Activated T-cell treated with anti-CD3 and anti-CD28 coated beads, Interleukin-2, amount 50 U/mL, for 4 hours (primary cell): Measurements from ENCODE around the gene SLC6A16. TPM values are rescaled to one million over a fixed set of nuclear protein-coding genes. Genes with fewer than 3 reads are reported as not detected.
"Not testable (repeated sequence)": the region's sequence is repeated elsewhere in the genome, so short reads cannot be mapped to it uniquely, and the experiment has no call there.

Source experiments
- ATAC-seq, 2 donors: fragments of 200-7000 bp; cut with Tn5 transposase; one replicate each; pipeline ENCODE4 v1.10.0; 2021
- DNase-seq: peaks from one replicate; pipeline ENCODE4 v3.0.0-alpha.2; 2020
- H3K27me3 Mint-ChIP-seq: one replicate; pipeline ENCODE4 v1.8.0; 2021; ENCODE audit warnings: low read depth, mixed read lengths
- H3K36me3 Mint-ChIP-seq: one replicate; pipeline ENCODE4 v1.8.0; 2022; ENCODE audit warnings: mixed read lengths; ENCODE audit not compliant: insufficient read depth
- H3K4me1 Mint-ChIP-seq: one replicate; pipeline ENCODE4 v1.8.0; 2021; ENCODE audit warnings: low read depth, mixed read lengths
- H3K4me3 Mint-ChIP-seq: one replicate; pipeline ENCODE4 v1.8.0; 2021; ENCODE audit warnings: mild to moderate bottlenecking, moderate library complexity, mixed read lengths
- H3K9me3 Mint-ChIP-seq: one replicate; pipeline ENCODE4 v1.8.0; 2021; ENCODE audit warnings: mixed read lengths
- total RNA-seq, 3 donors: library from RNA; stranded (reverse); gene quantifications; one replicate each; pipeline ENCODE4 v1.2.1, GENCODE V29; 2021

The SLC6A16 gene
- total RNA-seq = under 1 TPM; 0.20 to 0.92 (median 0.29) TPM

DNA sequence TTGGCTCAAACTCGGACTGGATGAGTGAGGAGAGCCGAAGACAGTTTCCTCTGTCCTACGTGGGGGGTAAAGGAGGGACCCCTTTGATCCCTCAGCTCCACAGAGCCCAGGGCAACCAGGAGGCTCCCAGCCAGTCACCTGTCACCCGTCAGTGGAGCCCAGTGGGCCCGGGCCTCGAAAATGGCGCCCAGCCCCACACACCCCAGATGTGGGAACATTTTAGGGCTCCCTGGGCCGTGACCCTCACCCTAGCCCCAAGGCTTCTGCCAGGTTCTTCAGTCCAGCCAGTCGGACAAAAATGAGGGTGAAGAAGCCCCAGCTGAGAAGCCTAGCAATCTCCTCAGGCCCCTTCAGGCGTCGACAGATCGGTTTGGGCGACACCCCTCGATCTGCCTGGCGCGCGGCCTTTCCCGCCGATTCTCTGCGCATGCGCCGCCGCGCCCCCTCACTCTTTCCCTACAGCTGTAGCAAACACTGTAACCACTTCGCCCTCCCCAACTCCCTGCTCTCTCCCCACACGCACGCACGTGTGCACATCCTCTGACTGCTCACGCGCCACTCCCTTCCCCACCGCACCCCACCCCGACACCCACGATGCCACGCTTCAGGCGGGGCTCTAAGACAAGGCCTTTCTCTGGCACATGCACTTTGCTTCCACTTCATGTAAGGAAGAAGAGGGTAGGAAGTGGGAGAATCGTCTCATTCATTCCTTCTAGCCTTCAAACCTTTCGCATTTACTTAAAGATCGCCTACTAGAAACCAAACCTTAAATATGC is at the start of gene SLC6A16:
TSS of gene SLC6A16 (minus strand) at position 391 of the 776 bp plus-strand sequence. CDS start 13,844 bp downstream, outside the sequence.
- no peaks in the 10 kb centered on the region for H3K27me3 Mint-ChIP-seq
- no peaks in the 10 kb centered on the region for H3K9me3 Mint-ChIP-seq
- H3K4me1 Mint-ChIP-seq = peaks cover 26% of the 10 kb centered on the region
- ATAC-seq (no peak), DNase-seq (no peak)
- no peak within 1 kb of the TSS for H3K4me3 Mint-ChIP-seq
- peaks cover 11% of the 10 kb centered on the region for H3K36me3 Mint-ChIP-seq

DNA sequence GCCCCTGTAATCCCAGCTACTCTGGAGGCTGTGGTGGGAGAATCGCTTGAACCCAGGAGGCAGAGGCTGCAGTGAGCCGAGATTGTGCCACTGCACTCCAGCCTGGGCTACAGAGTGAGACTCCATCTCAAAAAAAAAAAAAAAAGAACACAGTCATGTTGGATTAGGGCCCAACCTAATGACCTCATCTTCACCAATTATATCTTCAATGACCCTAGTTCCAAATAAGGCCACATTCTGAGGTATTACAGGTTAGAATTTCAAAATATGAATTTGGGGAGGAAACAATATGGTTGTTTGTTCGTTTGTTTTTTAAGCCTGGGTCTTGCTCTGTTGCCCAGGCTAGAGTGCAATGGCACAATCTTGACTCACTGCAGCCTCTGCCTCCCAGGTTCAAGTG is 48.2 kb upstream of the SLC6A16 start:
- not testable (repeated sequence) for H3K4me1 Mint-ChIP-seq, H3K9me3 Mint-ChIP-seq, ATAC-seq, DNase-seq, H3K36me3 Mint-ChIP-seq, H3K4me3 Mint-ChIP-seq
- H3K27me3 Mint-ChIP-seq = peaks cover 10% of the 10 kb centered on the region

DNA sequence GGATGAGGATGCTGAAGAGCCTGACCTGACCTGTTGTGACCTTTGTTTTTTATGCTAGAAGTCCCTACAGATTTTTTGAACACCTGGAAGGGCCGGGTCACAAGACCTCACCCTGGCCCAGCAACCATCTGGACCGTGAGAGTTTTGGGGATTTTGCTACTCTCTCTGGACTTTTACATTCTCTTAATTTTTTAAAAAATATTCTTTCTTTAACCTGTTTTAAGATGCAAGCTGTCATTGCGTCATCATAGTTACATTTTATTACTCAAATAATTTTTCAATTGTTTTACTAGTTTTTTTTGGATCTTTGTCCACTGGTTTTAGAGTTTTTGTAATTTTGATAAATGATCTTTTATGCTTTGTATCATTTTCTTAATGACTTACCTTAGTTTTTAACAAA is 46.2 kb upstream of the SLC6A16 start:
- Mint-ChIP-seq H3K9me3 (peaks cover 3% of the 10 kb centered on the region), H3K36me3 (no peaks in the 10 kb centered on the region), H3K4me3 (no peak overlapping the region), H3K27me3 (peaks cover 11% of the 10 kb centered on the region), H3K4me1 (no peaks in the 10 kb centered on the region)
- ATAC-seq (no peak), DNase-seq (no peak)

DNA sequence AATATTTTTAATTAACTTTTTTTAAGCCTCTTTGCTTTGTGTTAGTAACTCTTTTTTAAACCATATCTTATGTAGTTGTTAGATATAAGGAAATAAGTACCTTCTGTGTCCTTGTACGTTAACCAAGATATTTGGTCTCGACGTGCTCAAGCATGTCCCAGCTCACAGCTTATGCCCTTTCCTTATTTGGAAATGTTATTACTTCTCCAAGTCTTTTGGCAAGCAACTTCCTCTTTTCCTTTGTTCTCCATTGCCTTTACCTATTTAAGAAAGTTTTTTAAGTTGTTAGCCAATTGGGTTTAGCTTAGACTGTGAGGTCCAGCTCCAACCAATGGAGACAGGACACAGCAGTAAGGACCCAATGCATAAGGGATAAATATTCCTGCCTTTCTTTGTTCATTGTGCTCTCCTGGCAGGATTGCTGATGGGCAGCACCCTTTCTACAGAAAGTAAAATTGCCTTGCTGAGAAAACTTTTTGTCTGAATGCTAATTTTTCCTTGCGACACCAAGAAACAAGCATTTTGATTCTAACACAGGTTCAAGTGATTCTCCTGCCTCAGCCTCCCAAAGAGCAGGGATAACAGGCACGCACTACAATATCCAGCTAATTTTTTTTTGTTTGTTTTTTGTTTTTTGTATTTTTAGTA is 43.8 kb upstream of the SLC6A16 start:
- no peaks in the 10 kb centered on the region for H3K36me3 Mint-ChIP-seq
- peaks cover 3% of the 10 kb centered on the region for H3K9me3 Mint-ChIP-seq
- peaks cover 11% of the 10 kb centered on the region for H3K27me3 Mint-ChIP-seq
- H3K4me1 Mint-ChIP-seq = peaks cover 2% of the 10 kb centered on the region
- DNase-seq (no peak), ATAC-seq (no peak)
- no peak overlapping the region for H3K4me3 Mint-ChIP-seq

DNA sequence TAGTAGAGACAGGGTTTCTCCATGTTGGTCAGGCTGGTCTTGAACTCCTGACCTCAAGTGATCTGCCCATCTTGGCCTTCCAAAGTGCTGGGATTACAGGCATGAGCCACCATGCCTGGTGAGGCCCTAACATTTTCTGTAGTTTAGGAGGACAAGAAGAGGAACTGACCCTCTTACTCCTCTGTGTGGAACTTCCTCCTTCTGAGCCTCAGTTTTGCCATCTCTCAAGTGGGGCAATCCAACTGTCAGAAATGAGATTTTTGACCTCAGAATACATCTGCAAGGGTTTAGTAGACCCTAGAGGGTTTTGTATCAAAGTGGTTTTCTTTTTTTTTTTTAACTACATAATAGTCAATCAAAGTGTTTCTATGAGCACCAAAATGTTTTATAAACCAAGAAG is 41.1 kb upstream of the SLC6A16 start:
- peaks cover 3% of the 10 kb centered on the region for H3K9me3 Mint-ChIP-seq
- no peaks in the 10 kb centered on the region for H3K36me3 Mint-ChIP-seq
- no peak for DNase-seq
- H3K27me3 Mint-ChIP-seq = peaks cover 18% of the 10 kb centered on the region
- no peak for ATAC-seq
- peaks cover 10% of the 10 kb centered on the region for H3K4me1 Mint-ChIP-seq
- H3K4me3 Mint-ChIP-seq = no peak overlapping the region

DNA sequence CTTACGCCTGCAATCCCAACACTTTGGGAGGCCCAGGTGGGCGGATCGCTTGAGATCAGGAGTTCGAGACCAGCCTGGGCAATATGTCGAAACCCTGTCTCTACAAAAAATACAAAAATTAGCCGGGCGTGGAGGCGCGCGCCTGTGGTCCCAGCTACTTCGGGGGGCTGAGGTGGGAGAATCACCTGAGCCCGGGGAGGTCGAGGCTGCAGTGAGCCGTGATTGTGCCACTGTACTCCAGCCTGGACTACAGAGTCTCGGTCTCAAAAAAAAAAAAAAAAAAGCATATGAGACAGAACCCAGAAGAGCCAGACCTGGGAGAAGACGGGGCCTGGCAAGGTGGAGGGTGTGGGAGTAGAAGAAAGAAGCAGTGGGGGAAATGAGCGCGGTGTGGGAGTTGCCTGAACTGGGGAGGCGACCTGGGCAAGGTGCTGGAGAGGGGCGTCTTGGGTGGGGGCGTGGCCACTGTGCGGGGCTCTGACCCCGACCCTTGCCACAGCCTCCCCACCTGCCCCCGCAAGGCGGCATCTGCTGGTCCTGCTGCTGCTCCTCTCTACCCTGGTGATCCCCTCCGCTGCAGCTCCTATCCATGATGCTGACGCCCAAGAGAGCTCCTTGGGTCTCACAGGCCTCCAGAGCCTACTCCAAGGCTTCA is 39.2 kb upstream of the SLC6A16 start:
- ATAC-seq (no peak), DNase-seq (no peak)
- Mint-ChIP-seq H3K4me3 (no peak overlapping the region), H3K4me1 (peaks cover 14% of the 10 kb centered on the region), H3K36me3 (no peaks in the 10 kb centered on the region), H3K9me3 (no peaks in the 10 kb centered on the region), H3K27me3 (peaks cover 19% of the 10 kb centered on the region)

DNA sequence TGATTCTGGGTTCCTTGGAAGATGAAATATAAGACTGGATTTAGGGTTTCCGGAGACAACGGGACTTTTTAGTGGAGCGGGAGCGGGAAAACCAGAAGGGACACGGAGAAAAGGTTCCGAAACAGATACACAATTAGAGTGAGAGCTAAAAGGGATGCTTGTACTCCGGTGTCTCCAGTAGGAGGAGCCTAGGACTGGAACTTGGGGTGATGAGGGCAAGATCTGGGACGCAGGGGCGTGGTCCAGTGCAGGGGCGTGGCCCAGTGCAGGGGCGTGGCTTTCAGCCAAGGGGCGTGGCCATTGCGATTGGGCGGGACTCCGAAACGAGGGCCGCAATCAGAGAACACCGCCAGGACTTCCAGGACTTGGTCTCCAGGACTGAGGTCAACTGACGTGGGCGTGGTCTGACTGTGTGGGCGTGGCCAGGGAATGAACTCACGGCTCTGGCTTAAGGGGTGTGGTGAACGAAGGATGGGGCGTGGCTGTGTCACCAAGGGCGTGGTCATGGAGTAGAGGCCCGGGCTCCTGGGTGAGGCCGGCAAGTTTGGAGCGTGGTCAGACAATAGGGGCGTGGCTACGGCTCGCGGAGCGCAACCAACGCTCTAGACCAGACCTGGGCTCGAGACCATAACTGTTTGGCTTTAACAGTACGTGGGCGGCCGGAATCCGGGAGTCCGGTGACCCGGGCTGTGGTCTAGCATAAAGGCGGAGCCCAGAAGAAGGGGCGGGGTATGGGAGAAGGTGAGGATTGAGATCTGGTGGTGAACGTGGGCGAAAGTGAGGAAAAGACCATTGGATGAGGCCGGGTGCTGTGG is 38.5 kb upstream of the SLC6A16 start, which contains the start of gene DKKL1:
TSS of gene DKKL1 (plus strand) at position 610 of the 815 bp plus-strand sequence. CDS start at position 732, 122 bp downstream.
- H3K27me3 Mint-ChIP-seq = peaks cover 19% of the 10 kb centered on the region
- H3K4me3 Mint-ChIP-seq = no peak within 1 kb of the TSS
- DNase-seq (peak; percentile 51), ATAC-seq (peak; percentile 76 to 81)
- no peaks in the 10 kb centered on the region for H3K36me3 Mint-ChIP-seq
- H3K9me3 Mint-ChIP-seq = no peaks in the 10 kb centered on the region
- peaks cover 14% of the 10 kb centered on the region for H3K4me1 Mint-ChIP-seq

DNA sequence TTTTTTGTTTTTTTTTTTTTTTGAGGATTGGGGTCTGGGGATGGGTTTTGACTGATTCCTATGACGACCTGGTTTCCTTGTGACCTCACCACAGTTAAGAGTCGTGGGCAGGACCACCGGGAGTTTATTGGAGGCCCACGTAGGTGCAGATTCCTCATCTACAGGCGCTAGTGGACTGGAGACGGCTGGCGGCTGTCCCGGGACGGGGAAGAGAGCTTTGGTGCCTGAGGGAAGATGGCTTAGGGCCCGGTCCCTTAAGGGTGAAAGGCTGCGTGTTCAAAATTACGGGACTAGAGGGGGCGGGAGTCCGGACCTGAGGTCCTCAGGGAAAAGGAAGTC is 37.9 kb upstream of the SLC6A16 start:
- Mint-ChIP-seq H3K4me3 (no peak overlapping the region), H3K9me3 (no peaks in the 10 kb centered on the region), H3K27me3 (peaks cover 19% of the 10 kb centered on the region), H3K4me1 (peaks cover 14% of the 10 kb centered on the region), H3K36me3 (no peaks in the 10 kb centered on the region)
- ATAC-seq (peak in 1 of 2 donors; percentile 38), DNase-seq (no peak)

DNA sequence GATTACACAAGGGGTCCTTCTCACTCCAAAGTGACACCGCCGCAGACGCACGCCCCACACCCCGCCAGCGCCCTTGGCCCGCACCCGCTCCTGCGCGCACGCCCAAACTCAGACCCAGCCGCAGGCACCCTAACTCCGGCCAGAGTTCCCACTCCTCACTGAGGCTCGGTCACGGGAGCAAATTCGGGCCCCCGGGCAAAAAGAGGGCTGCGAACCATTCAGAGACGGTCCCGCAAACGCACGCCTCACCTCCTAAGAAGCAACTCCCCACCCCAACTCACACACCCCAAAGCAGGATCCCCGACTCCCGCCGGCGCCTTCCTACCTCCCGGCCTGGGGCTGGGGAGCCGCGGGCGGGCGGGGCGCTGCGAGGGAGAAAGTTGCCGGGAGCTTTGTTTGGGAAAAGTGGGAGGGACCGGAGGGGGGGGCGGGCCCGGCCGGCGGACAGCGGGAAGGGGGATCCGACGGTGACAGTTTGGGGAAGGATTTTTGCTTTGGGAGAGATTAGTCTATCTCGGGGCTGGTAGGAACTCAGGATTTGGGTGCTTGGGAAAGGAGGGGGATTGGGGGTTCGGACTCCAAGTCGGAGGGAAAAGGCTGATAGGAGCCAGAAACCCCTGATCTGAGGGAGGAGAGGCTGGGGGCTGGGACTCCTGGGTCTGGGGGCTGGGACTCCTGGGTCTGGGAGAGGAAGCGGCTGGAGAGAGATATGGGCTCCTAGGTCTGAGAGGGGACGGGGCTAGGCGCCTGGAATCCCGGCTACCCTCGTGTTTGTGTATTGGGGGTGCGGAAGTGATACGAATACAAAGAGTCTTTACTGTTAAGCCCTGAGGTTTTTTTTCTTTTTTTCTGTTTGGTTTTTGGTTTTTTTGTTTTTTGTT is 37.3 kb upstream of the SLC6A16 start, which contains the start of gene TEAD2:
TSS of gene TEAD2 (minus strand) at position 369 of the 881 bp plus-strand sequence. CDS start 2,341 bp downstream, outside the sequence.
- ATAC-seq = peak; percentile 23 to 44

DNA sequence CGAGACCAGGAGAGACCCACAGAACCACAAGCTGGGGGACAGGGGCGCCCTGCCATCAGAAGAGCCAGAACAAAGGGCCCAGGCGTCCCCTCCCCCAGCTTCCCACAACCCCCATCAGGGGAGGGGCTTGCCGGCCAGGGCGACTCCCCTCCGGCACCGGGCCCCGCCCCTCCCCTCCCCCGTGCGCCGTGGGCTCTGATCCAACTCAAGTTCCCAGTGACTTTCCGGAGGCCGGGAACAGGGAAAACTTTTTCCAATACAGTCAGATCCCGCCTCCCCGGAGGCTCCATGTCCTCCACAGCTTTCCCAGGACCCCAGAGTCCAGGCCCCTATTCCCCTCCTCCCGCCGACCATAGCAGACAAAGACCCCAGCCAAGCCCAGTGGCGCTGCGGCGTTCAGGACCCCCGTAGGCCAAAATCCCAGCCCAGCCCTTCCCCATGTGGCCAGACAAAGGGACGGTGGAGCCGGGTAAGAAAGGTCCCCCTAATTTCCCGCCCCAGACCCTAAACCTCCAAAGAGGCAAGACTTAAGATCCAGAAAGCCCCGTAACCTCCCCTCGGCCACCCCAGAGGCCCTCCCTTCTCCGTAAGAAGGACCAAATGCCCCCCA is 36.6 kb upstream of the SLC6A16 start:
- no peak for DNase-seq
- peak overlapping the region; percentile 54 for H3K4me3 Mint-ChIP-seq
- peaks cover 14% of the 10 kb centered on the region for H3K4me1 Mint-ChIP-seq
- peaks cover 22% of the 10 kb centered on the region for H3K27me3 Mint-ChIP-seq
- H3K36me3 Mint-ChIP-seq = no peaks in the 10 kb centered on the region
- no peaks in the 10 kb centered on the region for H3K9me3 Mint-ChIP-seq
- no peak for ATAC-seq

More for the DNA sequence above, 37.3 kb upstream of the SLC6A16 start, which contains the start of gene TEAD2:
- peaks cover 20% of the 10 kb centered on the region for H3K27me3 Mint-ChIP-seq
- no peaks in the 10 kb centered on the region for H3K9me3 Mint-ChIP-seq
- no peak for DNase-seq
- H3K4me1 Mint-ChIP-seq = peaks cover 14% of the 10 kb centered on the region
- no peaks in the 10 kb centered on the region for H3K36me3 Mint-ChIP-seq
- peak within 1 kb of the TSS; percentile 54 for H3K4me3 Mint-ChIP-seq

DNA sequence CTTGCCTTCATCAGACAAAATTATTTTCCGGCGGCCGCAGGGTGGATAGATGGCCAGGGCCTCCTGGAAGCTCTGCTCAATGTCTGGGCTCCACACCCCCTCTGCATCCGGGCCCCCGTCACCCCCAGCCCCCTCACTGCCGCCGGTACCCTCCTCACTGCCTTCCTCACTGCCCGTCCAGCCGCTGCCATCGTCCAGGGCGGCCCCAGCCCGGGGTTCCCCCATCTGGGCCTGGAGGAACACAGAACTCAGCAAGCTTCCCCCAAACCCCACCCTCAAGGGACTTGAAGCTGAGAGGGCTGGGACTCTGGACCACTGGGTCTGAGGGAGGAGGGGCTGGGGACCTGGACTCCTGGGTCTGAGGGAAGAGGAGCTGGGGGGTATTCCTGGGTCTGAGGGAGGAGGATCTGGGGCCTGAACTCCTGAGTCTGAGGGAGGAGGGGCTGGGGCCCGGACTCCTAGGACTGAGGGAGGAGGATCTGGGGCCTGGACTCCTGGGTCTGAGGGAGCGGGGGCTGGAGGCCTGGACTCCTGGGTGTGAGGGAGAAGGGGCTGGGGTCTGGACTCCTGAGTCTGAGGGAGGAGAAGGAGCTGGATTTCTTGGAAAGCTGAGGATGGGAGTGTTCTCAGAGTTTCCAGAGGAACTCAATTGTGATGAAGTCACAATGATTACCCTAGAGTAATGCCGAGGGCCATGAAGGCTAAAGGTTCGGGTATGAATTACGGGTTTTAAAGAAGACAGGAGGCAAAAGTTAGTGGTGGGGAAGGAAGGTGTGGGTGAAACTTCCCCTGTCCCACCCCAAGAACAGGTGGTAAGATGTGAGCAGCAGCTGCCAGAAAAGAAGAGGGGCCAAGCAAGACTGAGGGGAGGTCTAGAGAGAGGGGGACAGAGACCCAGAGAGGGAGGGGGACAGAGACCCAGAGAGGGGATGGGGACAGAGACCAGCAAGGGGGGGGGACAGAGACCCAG is 35.1 kb upstream of the SLC6A16 start:
- no peak for DNase-seq
- ATAC-seq = no peak
- Mint-ChIP-seq H3K36me3 (no peaks in the 10 kb centered on the region), H3K4me1 (peaks cover 22% of the 10 kb centered on the region), H3K9me3 (no peaks in the 10 kb centered on the region), H3K4me3 (no peak overlapping the region), H3K27me3 (peaks cover 30% of the 10 kb centered on the region)

DNA sequence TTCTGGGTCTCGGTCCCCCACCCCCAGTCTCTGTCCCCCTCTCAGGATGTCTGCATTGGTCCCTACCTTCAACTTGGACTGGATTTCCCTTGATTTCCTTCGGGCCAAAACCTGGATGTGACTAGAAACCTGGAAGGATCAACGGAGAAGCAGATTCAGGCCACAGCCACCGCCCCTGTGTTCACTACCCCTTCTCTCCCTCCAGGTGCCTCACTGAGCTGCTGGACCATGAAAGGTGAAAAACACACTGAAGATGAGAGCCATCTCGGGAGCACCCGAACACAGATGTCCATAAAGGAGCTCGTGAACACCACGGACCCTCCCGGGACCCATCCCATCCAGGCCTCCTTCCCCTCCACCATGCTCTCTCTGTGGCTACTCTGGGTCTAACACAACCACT is 32.2 kb upstream of the SLC6A16 start:
- no peak for ATAC-seq
- DNase-seq = no peak
- H3K9me3 Mint-ChIP-seq = no peaks in the 10 kb centered on the region
- H3K36me3 Mint-ChIP-seq = no peaks in the 10 kb centered on the region
- H3K4me3 Mint-ChIP-seq = no peak overlapping the region
- H3K27me3 Mint-ChIP-seq = peaks cover 36% of the 10 kb centered on the region
- H3K4me1 Mint-ChIP-seq = peaks cover 20% of the 10 kb centered on the region
